NCI-H748 (cell line): Measurements from ENCODE around the gene MEIS2.
A peak's percentile ranks its signal among the peaks of the same experiment; 100 is the strongest.

Experiments used
- DNase-seq: peaks from one replicate; lab custom pipeline; 2025; ENCODE audit not compliant: unreplicated experiment; lab: John Stamatoyannopoulos, UW

MEIS2 gene

GRCh38 chr15:37041836-37042235 is 58.5 kb downstream of the MEIS2 start:
- no peak for DNase-seq

- DNase-seq: no peak
Measured at GRCh38 chr15:37041042-37041441, 59.3 kb downstream of the MEIS2 start.

DNA sequence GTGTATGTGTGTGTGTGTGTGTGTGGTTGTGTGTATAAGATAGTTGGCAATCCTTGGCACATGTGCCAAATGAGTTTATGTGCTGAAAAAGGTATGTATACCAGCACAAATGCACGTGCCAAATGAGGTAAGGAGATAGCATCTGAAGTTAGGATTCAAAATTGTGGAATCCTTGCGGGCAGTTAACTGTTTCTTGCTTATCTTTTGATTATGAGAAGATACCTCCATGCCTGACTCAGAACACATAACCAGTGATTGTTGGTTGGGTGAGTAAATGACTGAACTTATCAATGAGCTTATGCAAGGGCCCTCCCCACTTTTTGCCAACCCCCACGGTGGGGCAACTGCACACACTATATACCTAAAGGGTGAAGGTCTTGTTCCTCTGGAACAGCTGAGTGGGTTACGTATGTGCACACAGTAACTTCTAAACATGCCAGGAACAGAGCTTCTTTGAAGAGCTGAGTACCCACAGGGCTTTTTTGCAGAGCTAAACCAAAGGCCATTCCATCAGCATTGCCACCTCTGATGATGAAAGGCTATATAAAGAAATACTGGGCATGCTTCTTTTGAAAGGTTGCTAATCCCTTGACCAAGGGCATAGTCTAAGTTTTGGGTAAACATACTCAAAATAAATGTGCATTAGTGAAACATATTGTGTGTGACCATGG is 60.1 kb downstream of the MEIS2 start:
- DNase-seq: no peak

DNA sequence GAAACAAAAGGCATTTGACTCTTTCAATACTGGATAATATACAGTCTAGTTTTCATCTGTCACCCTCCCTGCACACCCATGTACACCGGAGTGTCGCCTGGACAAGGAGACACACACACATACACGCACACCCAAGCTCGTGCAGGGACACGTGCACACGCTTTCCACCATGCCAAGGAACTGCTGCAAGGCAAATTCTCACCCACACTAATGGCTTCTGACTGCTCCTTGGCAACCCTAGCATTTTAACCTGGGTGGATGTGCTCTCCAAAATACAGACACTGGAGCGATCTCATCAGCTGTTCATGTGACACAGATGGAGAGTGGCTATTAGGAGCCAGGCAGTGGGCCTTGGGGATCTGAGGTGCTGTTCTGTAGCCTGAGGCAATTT is 61.6 kb downstream of the MEIS2 start:
- DNase-seq: no peak

- DNase-seq: peak; percentile 20
Measured at GRCh38 chr15:37037850-37038715, 62.3 kb downstream of the MEIS2 start.

DNA sequence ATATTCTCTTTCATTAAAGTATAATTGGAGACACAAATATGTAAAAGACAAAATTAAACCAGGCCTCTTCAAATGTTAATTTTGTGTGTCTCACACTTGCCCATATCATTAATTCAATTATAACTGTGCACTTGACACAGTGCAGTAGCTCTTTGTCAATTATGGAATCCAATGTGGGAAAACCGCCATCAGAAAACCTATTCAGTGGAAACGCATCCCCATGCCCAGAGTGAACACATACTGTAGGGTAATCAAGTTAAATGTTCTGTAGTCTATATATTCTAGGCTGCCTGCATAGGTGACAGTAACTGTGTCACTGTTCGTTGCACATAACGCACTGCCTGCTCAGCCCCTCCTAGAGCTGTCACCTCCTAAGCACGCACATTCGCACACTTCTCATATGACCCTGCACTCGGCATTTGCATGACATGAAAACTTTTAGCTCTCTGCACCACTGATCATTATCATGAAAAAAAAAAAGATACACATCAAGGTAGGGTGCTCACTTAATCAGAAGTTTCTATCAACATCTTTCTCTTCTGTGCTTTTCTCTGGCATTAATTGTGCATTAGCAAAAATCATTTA is 63.2 kb downstream of the MEIS2 start:
- DNase-seq: no peak

- peak; percentile 53 for DNase-seq
Measured at GRCh38 chr15:37034835-37035748, 65.3 kb downstream of the MEIS2 start.

- DNase-seq: no peak
Measured at GRCh38 chr15:37034392-37034791, 66.0 kb downstream of the MEIS2 start.

DNA sequence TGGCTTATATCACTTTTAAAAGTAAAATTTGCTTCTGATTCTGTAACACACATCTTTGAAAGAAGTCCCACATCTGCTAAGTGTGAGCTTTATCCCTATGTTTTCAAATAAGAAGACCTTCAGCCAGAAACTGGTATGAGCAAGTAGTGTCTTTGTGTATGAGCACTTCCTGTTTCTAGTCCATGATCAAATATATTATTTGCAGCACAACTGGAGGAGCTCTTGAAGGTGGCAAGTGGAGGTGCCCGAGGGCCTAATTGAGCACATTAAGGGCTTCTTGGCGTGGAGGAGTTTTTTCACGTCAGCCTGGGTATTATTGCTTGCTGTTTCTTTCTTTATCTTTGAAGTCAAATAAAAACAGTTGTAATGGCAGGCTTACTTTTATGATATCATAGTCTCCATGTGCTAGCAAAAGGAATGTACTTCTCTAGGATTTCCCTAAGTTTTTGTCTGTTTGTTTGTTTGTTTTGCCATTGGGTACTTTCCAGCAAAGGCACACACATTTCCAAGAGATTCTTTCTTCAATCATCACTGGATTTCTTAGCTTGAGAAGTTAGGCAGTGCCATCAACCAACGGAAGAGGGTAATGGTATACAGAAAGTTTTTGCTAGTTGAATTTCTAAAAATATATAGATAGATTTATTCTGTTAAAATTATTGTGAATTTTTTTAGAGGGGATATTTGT is 68.1 kb downstream of the MEIS2 start:
- DNase-seq: no peak

DNA sequence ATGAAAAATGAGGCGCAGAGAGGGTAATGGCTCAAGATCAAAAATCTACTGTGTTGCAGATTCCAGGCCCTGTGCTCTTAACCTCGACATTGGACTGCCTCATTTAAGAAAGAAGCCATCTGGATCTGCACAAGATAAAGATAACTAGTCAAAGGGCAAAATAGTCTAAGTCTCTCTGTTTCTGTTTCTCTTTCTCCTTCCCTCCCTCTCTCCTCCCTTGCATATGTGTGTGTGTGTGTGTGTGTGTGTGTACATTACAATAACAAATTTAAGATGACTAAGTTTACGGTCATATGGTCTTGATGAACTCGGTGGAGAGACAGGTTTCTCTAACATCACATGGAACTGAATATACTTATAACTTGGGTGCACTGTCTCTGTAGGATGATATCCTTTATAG is 69.2 kb downstream of the MEIS2 start:
- no peak for DNase-seq

- DNase-seq: no peak
Measured at GRCh38 chr15:37028625-37029296, 71.6 kb downstream of the MEIS2 start.

GRCh38 chr15:37020852-37021251 is 79.5 kb downstream of the MEIS2 start:
- DNase-seq: no peak

GRCh38 chr15:37019479-37020433 is 80.6 kb downstream of the MEIS2 start:
- DNase-seq: peak; percentile 1

DNA sequence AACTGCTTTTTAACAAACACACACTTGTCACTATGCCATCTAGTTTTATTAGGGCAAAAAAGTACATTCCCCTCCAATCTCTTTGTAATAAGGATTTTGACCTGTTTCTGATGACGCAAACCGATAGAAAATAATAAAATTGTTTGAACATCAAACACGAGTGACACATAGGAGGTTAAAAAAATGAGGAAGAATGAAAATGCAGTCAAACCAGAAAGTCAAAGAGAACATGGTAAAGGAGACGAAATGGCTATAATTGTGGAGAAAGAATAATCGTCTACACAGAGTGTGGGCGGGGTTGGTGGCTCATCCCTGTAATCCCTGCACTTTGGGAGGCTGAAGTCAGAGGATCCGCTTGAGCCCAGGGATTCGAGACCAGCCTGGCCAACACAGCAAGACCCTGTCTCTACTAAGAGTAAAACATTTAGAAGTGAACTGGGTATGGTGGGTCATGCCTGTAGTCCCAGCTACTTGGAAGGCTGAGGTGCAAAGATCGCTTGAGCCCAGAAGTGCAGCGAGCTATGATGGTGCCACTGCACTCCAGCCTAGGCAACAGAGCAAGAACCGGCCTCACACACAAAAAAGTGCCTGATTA is 83.2 kb downstream of the MEIS2 start:
- DNase-seq: no peak

DNA sequence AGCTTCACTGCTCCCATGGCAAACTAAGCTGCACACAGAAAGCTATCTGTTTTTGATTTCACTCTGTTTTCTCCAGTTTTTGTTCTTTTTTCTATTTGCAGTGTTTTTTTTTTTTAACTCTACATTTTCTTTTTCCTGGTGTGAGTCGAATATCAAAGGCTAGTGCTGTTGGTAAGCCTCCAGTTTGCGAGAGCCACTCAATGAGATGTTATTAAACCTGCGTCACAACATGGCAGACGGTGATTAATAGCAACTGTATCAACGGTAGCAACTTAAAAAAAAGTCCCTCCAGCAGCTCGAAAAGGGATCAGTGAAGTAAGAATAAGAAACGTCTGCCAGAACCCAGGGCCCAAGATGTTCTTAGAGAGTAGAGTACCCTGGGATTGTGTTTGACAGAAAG is 84.1 kb downstream of the MEIS2 start:
- DNase-seq: no peak

DNA sequence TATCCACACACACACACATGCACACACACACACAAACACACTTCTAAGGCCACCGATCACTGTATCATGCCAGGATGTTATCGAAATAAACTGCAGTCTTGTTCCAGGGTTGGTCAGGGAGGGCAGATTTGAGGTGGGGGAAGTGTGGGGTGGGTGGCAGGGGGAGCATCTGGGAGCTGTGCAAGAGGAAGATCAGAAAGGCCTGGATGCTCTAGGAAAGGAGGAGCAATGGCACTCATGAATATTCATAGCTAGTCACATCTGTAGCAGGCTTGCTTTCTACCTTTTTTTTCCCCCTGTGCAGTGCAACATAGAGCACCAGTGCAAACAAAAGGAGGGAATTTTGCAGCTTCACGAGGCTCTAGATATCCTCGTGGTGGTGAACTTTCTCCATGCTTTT is 84.9 kb downstream of the MEIS2 start:
- DNase-seq: no peak

DNA sequence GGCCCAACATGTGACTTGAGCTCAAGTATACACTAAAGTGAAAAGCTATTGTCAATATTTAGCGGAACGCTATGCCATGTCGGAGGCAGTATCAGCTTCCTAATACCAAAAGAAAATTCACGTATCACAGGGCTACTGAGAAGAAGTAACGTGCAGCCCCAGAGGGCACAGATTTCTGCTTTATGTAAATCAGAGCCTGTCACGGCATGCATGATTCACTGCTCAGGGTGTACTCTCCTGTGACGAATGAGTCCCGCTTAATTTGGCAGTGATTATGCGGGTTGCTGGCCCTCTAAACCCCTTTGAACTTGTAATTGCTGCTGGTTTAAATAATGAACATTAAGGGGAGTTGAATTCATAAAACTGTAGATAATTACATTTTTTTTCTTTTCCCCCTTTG is 85.3 kb downstream of the MEIS2 start:
- no peak for DNase-seq

GRCh38 chr15:37014566-37014965 is 85.8 kb downstream of the MEIS2 start:
- DNase-seq: no peak
